ENCODE results near the gene IGHMBP2. TPM values are rescaled to one million over a fixed set of nuclear protein-coding genes. Genes with fewer than 3 reads are reported as not detected.
A peak's percentile ranks its signal among the peaks of the same experiment; 100 is the strongest.

Gene IGHMBP2
- total and polyA plus RNA-seq, 2 of the 8 experiments (the other 6 are each of a cell fraction or from before 2014, with no cell fraction given) = 8.4 to 17.6 TPM

DNA sequence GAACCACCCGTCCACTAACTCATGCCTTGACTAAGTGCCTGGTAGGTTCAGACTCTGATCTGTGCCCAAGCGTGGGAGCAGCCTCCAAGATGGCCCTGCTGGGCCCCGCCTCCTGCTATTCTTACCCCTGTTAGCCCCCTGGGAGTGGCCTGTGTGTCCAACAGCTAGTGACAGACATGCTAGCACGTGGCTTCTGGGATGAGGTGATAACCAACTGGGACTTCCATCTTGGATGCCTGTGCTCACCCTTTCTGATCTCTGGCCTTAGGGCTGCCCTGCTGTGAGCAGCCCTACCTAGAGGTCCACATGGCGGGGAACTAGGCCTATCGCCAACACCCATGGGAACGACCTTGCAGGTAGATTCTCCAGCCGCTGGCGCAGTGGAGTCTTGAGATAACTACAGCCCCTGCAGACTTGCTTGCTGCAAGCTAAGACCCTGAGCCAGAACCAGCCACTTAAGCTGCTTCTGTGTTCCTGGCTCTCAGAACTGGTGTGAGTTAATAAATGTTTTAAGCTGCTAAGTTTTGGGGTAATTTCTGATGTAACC is 2.8 kb upstream of the IGHMBP2 start:
- WGBS, 2 experiments (ENCODE audit: extremely low coverage in 1 of 2, insufficient coverage in 1 of 2, insufficient read length in 1 of 2, insufficient replicate concordance in 2 of 2, low coverage in 1 of 2, low lambda C conversion rate in 2 of 2, missing lambda C conversion rate in 1 of 2) = 85% methylated on average over 9 of the region's 9 CpGs; no CpG with 5 or more reads in 1 of the 2 experiments
- Histone ChIP-seq H3K27ac (ENCODE audit: low read depth, low read length) (no peak overlapping the region), H3K9me3 (ENCODE audit: insufficient read depth in 2 of 2, low read depth in 1 of 2, low read length in 1 of 2) (no peaks in the 10 kb centered on the region), H2AFZ (ENCODE audit: low read length) (no peak overlapping the region), H3K27me3 (replicated peaks in 1 of 4; ENCODE audit: control insufficient read depth in 3 of 4, extremely low read depth in 1 of 4, insufficient read depth in 3 of 4, low read length in 3 of 4) (no peaks in the 10 kb centered on the region), H2BK15ac (ENCODE audit: low read length) (no peak overlapping the region), H2AK5ac (ENCODE audit: low read depth, low read length) (no peak overlapping the region), H3K79me1 (ENCODE audit: low read depth, low read length) (peaks cover 13% of the 10 kb centered on the region), H2BK12ac (ENCODE audit: low read depth, low read length) (no peak overlapping the region), H3K4ac (replicated peaks; ENCODE audit: insufficient read length, low read depth, low read length) (no peak overlapping the region), H4K20me1 (replicated peaks in 1 of 2; ENCODE audit: control insufficient read depth in 1 of 2, insufficient read depth in 2 of 2, low read length in 2 of 2) (peaks cover 12 to 16% of the 10 kb centered on the region in 2 experiments), H3K56ac (replicated peaks; ENCODE audit: insufficient read length, low read depth, low read length) (no peak overlapping the region), H3K36me3 (ENCODE audit: control insufficient read depth in 2 of 4, insufficient read depth in 4 of 4, low read length in 3 of 4) (peaks cover 6 to 36% (median 23%) of the 10 kb centered on the region in 4 experiments; a peak in 7 of 8 replicates), H4K8ac (ENCODE audit: extremely low read depth, insufficient read depth, low read length) (no peak overlapping the region), H4K91ac (replicated peaks; ENCODE audit: insufficient read length, low read length) (no peak overlapping the region), H3K9ac (replicated peaks in 1 of 4; ENCODE audit: extremely low read depth in 1 of 4, low read depth in 3 of 4, low read length in 3 of 4) (no peak overlapping the region), H3K23ac (ENCODE audit: insufficient read length) (no peak overlapping the region), H3K79me2 (ENCODE audit: control insufficient read depth in 1 of 2, insufficient read depth in 2 of 2, low read length in 2 of 2) (peaks cover 12 to 53% of the 10 kb centered on the region in 2 experiments), H3K4me1 (replicated peaks in 1 of 4; ENCODE audit: control insufficient read depth in 3 of 4, insufficient read depth in 4 of 4, low read length in 3 of 4) (peaks cover 0 to 10% (median 0%) of the 10 kb centered on the region in 4 experiments; a peak in 2 of 7 replicates), H2BK5ac (ENCODE audit: low read depth, low read length) (no peak overlapping the region), H2BK20ac (ENCODE audit: low read length) (no peak overlapping the region), H3K14ac (ENCODE audit: insufficient read length) (no peak overlapping the region), H3K4me2 (ENCODE audit: insufficient read depth in 1 of 2, low read depth in 2 of 2, low read length in 2 of 2) (no peak overlapping the region), H4K5ac (ENCODE audit: insufficient read length, low read depth, low read length) (no peak overlapping the region), H3K4me3 (ENCODE audit: extremely low read depth in 1 of 4, insufficient read depth in 2 of 4, low read depth in 3 of 4, low read length in 4 of 4) (no peak overlapping the region), H3K23me2 (ENCODE audit: low read depth, low read length) (peaks cover 9% of the 10 kb centered on the region), H3K18ac (ENCODE audit: extremely low read depth, low read length) (no peak overlapping the region), H2BK120ac (replicated peaks; ENCODE audit: low read depth, low read length) (no peak overlapping the region)
- ChIA-PET POLR2A (ENCODE audit: partially characterized antibody) (interaction anchor here (1.0 to 1.3 kb wide), 4 partner anchors 10 to 150 kb away, joined by 3 to 4 read pairs (median 3); no protein-coding TSS in a partner anchor), CTCF (ENCODE audit: partially characterized antibody) (interaction anchor here (1.0 to 1.7 kb wide), 3 partner anchors 11 to 144 kb away, joined by 3 to 5 read pairs (median 4); no protein-coding TSS in a partner anchor)
- FAIRE-seq = no peak
- DNase-seq (ENCODE audit: low read depth in 1 of 2, low spot score in 2 of 2) = no peak
- TF ChIP-seq POLR2AphosphoS5 (IDR thresholded peaks at IDR 0.05; ENCODE audit: low read depth, low read length) (0 out of 2 replicates have a peak, but pooled peaks have one; percentile 14), SIX5 (IDR thresholded peaks at IDR 0.05; ENCODE audit: low read depth, low read length) (no peak)

Measured in H1 (cell line).